ENCODE results near the gene ANLN. TPM values are rescaled to one million over a fixed set of nuclear protein-coding genes. Genes with fewer than 3 reads are reported as not detected.

ANLN gene
- total and polyA plus RNA-seq, 9 of the 15 experiments (the other 6 are each of a cell fraction or from before 2014, with no cell fraction given), result 18.1 to 66.2 (median 38.7) TPM

DNA sequence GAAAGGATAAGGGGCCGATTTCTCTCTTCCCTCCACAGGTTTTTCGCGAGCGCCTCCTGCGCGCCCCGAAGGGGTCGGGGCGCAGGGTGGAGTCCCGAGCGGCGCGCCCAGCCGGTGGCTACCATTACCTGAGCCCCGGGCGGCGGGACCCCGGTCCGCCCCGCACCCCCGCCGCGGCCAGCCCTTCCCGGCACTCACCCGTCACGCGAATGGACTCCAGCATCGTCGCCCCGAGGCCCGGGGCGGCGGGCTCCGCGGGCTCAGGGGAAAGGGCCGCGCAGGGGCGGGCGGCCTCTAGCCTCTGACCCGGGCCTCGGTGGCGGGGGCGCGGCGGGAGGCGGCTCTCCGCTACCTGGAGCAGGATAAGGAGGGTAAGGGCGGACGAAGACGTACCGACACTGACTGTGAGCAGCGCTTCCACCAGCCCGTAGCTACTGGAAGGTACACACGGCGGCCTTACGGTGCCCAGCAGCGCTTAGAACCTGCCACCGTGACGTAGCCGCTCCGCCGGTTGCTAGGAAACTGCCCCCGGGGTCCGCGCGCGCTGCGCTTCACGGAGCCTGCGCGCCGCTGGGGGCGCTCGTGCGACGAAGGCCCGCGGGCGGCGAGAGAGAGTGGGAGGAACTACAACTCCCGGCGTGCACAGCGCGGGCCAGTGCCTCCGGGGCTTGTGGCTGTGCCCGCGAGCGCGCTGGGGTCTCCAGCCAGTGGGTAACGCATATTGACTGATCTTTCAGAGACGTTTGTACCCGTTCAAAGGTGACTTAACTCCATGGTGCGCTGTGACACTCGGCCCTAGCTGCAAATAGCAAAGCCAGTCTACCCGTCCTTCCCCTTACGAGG is 22.7 kb upstream of the ANLN start (continued):
- TF ChIP-seq, protein P1, sequence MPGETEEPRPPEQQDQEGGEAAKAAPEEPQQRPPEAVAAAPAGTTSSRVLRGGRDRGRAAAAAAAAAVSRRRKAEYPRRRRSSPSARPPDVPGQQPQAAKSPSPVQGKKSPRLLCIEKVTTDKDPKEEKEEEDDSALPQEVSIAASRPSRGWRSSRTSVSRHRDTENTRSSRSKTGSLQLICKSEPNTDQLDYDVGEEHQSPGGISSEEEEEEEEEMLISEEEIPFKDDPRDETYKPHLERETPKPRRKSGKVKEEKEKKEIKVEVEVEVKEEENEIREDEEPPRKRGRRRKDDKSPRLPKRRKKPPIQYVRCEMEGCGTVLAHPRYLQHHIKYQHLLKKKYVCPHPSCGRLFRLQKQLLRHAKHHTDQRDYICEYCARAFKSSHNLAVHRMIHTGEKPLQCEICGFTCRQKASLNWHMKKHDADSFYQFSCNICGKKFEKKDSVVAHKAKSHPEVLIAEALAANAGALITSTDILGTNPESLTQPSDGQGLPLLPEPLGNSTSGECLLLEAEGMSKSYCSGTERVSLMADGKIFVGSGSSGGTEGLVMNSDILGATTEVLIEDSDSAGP (CRISPR knock-in tag; IDR thresholded peaks at IDR 0.05), result no peak
- no peak for TF ChIP-seq CBX1 (IDR thresholded peaks at IDR 0.05; ENCODE audit: low read depth)
- no peak for TF ChIP-seq SRSF1 (IDR thresholded peaks at IDR 0.05; ENCODE audit: low read depth, low read length)
- no peak for TF ChIP-seq NCOA6 (IDR thresholded peaks at IDR 0.05)
- TF ChIP-seq KLF1 (tag; IDR thresholded peaks at IDR 0.05), result no peak
- TF ChIP-seq NELFE (IDR thresholded peaks at IDR 0.05; ENCODE audit: insufficient read depth, insufficient read length), result no peak
- no peak for TF ChIP-seq ZNF232 (CRISPR knock-in tag; IDR thresholded peaks at IDR 0.05)
- TF ChIP-seq KDM5B (IDR thresholded peaks at IDR 0.05; ENCODE audit: insufficient replicate concordance, low read depth, low read length), result peak; percentile 53
- TF ChIP-seq, protein P2, sequence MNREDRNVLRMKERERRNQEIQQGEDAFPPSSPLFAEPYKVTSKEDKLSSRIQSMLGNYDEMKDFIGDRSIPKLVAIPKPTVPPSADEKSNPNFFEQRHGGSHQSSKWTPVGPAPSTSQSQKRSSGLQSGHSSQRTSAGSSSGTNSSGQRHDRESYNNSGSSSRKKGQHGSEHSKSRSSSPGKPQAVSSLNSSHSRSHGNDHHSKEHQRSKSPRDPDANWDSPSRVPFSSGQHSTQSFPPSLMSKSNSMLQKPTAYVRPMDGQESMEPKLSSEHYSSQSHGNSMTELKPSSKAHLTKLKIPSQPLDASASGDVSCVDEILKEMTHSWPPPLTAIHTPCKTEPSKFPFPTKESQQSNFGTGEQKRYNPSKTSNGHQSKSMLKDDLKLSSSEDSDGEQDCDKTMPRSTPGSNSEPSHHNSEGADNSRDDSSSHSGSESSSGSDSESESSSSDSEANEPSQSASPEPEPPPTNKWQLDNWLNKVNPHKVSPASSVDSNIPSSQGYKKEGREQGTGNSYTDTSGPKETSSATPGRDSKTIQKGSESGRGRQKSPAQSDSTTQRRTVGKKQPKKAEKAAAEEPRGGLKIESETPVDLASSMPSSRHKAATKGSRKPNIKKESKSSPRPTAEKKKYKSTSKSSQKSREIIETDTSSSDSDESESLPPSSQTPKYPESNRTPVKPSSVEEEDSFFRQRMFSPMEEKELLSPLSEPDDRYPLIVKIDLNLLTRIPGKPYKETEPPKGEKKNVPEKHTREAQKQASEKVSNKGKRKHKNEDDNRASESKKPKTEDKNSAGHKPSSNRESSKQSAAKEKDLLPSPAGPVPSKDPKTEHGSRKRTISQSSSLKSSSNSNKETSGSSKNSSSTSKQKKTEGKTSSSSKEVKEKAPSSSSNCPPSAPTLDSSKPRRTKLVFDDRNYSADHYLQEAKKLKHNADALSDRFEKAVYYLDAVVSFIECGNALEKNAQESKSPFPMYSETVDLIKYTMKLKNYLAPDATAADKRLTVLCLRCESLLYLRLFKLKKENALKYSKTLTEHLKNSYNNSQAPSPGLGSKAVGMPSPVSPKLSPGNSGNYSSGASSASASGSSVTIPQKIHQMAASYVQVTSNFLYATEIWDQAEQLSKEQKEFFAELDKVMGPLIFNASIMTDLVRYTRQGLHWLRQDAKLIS (CRISPR knock-in tag; IDR thresholded peaks at IDR 0.05), result no peak
- TF ChIP-seq MAZ (CRISPR knock-in tag; conservative IDR thresholded peaks at IDR 0.05 in 1 of 2, IDR thresholded peaks at IDR 0.05 in 1 of 2), result peak; percentile 94 to 96
- TF ChIP-seq, protein P3, sequence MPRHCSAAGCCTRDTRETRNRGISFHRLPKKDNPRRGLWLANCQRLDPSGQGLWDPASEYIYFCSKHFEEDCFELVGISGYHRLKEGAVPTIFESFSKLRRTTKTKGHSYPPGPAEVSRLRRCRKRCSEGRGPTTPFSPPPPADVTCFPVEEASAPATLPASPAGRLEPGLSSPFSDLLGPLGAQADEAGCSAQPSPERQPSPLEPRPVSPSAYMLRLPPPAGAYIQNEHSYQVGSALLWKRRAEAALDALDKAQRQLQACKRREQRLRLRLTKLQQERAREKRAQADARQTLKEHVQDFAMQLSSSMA (CRISPR knock-in tag; IDR thresholded peaks at IDR 0.05), result no peak
- TF ChIP-seq, protein P4, sequence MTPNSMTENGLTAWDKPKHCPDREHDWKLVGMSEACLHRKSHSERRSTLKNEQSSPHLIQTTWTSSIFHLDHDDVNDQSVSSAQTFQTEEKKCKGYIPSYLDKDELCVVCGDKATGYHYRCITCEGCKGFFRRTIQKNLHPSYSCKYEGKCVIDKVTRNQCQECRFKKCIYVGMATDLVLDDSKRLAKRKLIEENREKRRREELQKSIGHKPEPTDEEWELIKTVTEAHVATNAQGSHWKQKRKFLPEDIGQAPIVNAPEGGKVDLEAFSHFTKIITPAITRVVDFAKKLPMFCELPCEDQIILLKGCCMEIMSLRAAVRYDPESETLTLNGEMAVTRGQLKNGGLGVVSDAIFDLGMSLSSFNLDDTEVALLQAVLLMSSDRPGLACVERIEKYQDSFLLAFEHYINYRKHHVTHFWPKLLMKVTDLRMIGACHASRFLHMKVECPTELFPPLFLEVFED (CRISPR knock-in tag; conservative IDR thresholded peaks at IDR 0.05), result no peak
- TF ChIP-seq MTF1 (CRISPR knock-in tag; IDR thresholded peaks at IDR 0.05; ENCODE audit: borderline replicate concordance), result no peak
- TF ChIP-seq SMAD2 (IDR thresholded peaks at IDR 0.05; ENCODE audit: low read depth, low read length), result no peak
- no peak for TF ChIP-seq ZNF778 (CRISPR knock-in tag; IDR thresholded peaks at IDR 0.05)
- TF ChIP-seq, protein P5, sequence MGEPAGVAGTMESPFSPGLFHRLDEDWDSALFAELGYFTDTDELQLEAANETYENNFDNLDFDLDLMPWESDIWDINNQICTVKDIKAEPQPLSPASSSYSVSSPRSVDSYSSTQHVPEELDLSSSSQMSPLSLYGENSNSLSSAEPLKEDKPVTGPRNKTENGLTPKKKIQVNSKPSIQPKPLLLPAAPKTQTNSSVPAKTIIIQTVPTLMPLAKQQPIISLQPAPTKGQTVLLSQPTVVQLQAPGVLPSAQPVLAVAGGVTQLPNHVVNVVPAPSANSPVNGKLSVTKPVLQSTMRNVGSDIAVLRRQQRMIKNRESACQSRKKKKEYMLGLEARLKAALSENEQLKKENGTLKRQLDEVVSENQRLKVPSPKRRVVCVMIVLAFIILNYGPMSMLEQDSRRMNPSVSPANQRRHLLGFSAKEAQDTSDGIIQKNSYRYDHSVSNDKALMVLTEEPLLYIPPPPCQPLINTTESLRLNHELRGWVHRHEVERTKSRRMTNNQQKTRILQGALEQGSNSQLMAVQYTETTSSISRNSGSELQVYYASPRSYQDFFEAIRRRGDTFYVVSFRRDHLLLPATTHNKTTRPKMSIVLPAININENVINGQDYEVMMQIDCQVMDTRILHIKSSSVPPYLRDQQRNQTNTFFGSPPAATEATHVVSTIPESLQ (CRISPR knock-in tag; IDR thresholded peaks at IDR 0.05), result no peak
- TF ChIP-seq NRF1 (conservative IDR thresholded peaks at IDR 0.05 in 1 of 2, IDR thresholded peaks at IDR 0.05 in 1 of 2), result peak; percentile 85 to 89
- TF ChIP-seq MCM7 (IDR thresholded peaks at IDR 0.05), result no peak
